Activated T-cell treated with anti-CD3 and anti-CD28 coated beads for 48 hours (primary cell): ENCODE data around the gene ISCU.
"Not testable (repeated sequence)": the region's sequence is repeated elsewhere in the genome, so short reads cannot be mapped to it uniquely, and the experiment has no call there.

ENCODE experiments used
- DNase-seq: peaks from one replicate; pipeline ENCODE4 v3.0.0-alpha.2; 2020; ENCODE audit warnings: low read depth

Gene ISCU

DNA sequence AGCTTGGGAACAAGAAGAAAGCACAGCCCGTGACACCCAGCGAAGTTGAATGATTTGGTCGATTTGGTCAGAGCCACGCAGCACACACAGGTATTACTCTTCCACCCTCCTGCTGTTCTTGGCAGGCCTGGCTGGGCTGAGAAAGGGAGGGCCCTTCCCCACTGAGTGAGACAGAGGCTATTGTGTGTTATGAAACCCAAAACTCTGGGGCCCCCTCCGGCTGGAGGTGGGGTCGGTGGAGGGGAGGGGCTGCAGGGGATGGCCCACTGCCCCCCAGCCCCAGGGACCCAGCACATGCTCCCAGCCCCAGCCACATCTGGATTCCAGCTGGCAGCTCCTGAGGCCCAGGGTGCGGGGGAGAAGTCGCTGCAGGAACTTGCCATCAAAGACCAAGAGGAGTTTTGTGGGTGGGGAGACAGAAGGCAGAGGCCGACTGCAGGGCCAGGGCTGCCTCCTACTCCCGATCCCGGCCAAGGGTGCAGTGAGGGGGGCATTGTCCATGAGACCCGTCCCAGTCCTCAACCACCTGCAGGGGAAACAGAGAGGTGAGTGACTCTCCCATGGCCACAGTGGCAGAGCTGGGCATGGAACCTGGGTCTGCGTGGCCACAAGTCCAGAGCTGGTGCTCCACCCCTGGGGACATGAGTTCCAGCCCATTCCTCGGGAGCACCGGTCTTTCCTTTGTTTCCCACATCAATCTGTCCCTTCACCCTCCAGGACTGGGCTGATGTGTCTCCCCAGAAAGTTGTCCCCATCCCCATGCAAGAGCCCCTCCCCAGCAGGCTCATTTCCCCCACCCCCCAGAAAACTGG is 26.8 kb downstream of the ISCU start:
- DNase-seq, result no peak

DNA sequence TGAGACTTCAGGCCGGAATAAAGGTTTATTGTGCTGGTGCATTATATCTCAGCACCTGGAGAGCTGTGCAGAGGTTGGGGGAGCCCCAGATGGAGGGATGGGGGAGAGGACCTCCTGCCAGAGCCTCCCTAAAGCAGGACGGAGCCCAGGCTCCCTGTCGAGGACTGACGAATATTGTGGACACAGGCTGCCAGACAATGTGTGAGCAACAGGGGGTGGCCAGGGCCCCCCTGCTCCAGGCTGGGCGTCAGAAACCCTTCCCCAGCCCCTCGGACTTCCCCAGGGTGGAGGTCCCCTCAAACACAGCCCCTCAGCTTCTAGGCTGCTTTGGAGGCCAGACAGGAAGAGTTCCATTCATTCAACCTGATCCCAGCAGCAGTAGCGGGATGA is 27.4 kb downstream of the ISCU start:
- no peak for DNase-seq

DNA sequence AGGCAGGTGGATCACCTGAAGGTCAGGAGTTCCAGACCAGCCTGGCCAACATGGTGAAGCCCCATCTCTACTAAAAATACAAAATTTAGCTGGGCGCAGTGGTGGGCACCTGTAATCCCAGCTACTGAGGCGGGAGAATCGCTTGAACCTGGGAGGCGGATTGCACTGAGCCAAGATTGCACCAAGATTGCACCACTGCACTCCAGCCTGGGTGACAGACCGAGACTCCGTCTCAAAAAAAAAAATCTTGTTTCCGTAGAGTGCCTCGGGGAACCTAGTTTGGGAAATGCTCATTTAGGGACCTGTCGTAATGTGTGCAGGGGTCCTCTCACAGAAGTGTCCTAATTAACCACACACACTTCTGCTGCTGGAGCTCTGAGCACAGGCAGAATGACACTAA is 28.1 kb downstream of the ISCU start:
- DNase-seq, result not testable (repeated sequence)

DNA sequence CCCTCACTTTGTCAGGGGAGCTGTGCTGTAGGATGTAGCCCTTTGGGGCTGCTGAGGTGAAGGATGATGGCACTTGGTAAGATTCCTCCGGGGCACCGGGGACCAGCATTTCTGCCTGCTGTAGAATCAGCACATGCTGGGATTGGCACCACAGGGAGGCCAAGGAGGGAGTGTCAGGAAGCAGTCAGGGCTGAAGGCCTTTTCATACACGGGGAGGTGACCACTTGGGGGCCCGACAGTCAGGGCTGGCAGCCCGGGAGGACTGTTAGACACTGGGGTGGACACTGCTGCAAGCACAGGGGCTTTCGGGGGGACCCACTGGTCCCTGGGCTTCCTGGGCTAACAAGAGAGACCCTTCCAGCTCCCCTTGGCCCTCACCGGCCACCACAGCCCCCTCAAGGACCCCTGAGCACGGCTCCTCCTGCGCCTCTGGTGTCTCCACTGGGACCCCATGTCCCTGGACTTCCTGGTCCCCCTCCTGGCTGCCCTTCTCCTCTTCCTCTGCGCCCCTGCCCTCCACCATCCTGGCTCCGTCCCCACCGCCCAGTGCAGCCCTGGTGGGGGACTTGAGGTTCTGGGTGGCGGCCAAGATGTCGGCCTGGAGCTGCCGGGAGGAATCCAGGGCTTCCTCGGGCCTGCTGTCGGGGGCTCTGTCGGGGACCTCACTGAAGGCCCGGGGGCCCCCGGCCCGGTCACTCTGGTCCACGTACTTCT is 29.0 kb downstream of the ISCU start:
- no peak for DNase-seq

DNA sequence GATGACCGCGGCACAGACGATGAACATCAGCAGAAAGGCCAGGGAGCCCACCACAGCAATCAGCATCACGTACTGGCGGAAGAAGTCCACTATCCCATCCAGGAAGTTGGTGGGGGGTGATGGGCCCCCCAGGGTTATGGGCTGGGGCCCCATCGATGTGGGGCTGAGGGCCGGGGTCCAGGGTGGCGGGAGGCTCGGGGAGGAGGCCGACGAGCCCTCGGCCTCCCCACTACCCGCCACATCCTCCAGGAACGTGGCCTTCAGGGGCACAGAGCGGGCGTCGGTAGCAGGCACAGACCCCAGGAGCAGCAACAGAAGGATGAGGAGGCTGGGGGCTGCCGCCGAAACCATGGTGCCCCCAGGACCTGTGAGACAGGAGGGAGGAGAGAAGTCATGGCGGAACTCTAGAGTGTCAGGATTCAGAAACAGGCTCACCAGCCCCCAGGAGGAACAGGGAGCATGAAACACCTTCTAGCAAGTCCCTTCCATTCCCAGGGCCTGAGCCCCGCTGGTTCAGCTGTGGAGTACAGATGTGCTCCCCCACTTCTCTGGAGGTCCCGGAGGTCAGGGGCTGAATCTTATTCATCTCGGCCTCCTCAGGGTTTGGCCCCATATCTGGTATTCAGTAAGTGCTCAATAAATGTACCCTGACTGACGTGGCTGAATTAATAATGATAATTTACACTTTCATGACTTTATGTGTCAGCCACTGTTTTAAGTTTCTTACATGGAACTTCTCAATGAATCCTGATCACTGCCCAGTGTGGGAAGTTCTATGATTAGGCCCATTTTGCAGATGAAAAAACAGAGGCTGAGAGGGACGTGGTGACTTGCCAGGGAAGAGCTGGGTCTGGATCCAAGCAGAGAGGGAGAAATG is 29.9 kb downstream of the ISCU start:
- DNase-seq, result no peak

DNA sequence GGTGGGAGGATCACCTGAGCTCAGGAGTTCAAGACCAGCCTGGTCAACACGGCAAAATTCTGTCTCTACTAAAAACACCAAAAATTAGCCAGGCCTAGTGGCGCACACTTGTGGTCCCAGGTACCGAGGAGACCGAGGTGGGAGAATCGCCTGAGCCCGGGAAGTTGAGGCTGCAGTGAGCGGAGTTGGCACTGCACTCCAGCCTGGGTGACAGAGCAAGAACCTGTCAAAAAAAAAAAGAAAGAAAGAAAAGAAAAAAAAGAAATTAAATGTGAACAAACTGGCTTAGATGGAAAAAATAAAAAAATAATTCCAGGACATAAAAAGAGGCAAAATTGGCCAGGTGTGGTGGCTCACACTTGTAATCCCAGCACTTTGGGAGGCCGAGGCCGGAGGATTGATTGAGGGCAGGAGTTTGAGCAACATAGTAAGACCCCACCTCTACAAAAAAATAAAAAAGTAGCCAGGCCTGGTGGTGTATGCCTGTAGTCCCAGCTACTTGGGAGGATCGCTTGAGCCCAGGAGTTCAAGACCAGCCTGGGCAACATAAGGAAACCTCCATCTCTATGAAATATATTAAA is 32.0 kb downstream of the ISCU start:
- no peak for DNase-seq

DNA sequence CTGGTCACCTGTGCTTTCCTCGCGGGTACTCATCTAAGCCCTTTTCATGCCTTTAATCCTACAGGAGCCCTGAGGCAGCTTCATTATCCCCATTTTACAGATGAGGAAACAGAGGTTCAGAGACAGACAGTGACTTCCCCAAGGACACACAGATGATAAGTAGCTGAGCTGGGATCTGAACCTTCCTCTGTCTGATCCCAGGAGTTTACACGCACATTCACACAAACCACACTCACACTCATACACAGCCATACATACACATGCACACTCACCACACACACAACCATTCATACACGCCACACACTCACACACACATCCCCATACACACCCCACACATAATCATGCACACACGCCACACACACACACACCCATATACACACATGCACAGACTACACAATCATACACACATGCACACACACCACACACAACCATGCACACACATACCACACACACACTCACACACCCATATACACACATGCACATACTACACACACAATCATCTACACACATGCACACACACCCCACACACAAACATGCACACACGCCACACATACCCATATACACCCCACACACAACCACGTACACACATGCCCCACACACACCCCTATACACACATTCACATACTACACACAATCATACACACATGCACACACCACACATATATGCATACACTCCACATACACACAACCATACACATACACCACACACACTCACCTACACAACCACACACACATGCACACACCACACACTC is 32.7 kb downstream of the ISCU start:
- no peak for DNase-seq

DNA sequence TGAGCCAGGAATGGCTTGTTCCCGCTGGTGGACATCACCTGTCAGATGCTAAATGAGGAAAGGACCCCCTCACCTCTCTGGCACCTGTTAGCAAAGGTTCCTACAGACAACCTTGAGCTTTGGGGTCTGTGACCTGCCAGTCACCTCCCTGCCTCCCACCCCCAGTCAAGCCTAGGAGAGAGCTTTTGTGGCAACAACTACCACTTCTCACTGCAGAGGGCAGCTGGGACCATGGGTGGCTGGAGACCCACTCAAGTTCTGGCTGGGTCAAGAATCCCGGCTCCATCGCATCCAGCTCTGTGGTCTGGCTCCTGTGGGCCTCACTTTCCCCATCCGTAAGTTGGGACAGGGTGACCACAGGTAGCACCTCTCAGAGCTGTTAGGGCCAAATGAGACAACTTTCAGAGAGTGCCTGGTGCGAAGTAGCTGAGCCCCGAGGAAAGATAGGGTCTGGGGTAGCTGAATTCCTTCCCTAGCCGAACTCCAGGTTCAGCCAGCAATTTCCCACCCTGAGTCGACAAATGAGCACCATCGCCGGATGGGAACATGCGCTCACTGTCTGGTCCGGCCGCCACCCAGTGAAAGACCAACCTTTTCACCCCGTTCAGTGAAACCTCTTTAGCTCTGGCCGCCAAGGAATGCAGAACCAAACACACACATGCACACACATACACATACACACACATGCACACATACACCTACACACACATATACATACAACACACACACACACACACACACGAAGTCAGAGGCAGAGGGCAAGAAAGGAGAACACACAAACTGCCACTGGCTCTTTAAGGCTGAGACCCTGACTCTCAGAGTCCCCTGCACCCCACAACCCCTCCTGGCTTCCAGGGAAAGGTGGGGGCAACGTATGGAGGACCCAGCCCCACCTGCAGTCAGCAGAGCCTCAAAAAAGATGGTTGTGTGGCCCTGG is 33.6 kb downstream of the ISCU start:
- no peak for DNase-seq

DNA sequence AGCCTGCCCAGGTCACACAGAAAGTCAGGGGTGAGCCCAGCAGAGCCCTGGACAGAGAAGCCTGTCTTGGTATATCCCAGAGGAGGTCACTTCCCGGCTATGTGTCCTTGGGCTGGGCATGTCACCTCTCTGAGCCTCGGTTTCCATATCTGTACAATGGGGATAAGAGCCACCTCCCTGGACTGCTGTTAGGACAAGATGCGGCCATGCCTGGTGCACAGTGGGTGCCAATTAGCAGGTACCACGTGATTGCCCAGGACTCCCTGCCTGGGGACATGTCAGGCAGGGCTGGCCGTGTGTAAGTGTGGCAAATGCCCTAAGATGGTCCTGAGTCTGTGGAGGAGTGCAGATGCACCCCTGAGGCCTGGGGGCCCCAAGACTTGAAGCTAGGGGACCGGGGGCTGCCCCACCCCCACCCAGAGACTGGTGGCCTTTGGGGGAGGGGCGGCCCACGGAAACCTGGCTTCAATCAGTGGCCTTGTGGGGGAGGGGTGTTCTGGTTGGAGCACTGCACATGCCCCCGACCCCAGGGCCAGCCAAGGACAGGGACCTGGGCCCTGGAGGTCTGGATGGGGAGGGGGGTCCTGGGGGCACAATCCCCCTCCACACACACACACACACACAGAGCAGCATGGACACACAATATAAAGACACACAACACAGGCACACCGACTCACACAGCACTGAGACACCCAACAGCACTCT is 34.6 kb downstream of the ISCU start:
- DNase-seq, result no peak

DNA sequence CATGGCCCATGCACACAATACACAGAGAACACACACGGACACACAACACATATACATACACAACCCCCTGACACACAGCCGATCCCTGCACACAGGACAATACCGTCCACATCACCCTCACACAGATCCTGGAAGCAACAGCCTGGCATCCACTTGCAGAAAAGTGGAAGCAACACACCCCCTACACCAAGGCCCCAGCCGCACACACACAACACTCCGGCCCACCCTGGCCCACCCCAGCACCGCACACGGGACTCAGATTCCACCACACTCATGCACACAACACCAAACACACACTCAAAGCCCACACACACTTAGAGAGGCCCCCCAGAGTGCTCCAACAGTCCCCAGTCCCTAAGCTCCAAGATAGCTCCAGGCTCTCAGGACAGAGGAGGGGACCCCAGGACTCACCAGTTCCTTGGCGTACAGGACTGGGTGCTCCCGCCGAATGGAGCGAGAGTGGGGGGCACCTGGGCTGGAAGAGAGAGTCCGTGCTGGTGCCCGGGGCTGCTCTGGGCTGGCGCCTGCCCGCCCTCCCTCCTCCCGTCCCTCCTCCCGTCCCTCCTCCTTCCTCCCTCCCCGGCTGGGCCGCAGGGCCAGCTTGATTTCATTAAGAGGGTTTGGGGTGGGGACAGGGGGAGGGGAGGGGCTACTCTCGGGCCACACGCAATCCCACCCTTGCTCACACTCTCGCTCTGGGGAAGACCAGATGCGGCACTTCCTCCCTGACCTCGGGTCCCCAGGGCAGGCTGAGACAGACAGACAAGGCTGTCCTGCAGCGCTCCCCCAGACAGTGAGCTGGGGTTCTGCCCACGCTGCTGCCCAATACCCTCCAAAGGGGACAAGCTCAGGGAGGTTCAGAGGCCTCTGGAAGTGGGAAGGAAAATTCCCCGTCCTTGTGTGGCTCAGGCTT is 35.4 kb downstream of the ISCU start, which contains the start of gene TMEM119:
Gene TMEM119, minus strand, starts transcription at position 526 of the 913 bp plus-strand sequence. CDS start 5,701 bp downstream, outside the sequence.
- no peak for DNase-seq

DNA sequence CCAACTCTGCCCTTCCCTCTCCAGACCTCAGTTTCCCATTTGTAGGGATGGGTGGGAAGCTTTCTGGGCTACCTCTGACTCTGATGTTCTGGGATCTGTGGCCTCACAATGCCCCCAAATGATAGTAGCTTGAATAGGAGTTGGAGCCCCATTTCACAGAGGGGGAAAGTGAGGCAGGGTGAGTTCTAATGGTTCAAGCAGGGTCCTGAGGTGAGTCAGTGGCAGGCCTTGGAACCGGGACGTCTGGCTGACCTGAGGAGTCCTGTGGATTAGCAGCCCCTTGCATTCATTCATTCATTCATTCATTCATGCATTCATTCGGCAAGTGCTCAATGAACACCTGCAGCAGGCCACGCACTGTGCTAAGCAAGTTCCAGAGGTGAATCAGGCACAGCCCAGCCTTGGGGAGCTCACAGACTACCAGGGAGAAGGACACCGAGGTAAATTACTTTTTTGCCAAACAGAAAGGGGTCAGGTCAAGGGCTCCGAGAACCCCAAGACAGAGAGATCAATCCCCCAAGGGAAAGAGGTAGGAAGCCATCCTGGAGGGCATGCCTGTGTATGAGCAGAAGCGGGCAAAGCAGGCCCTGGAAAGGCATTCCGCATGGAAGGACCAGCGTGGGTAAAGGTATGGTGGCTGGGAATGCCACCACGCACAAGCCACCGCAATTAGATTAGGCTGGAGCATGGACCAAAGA is 36.3 kb downstream of the ISCU start:
- no peak for DNase-seq

DNA sequence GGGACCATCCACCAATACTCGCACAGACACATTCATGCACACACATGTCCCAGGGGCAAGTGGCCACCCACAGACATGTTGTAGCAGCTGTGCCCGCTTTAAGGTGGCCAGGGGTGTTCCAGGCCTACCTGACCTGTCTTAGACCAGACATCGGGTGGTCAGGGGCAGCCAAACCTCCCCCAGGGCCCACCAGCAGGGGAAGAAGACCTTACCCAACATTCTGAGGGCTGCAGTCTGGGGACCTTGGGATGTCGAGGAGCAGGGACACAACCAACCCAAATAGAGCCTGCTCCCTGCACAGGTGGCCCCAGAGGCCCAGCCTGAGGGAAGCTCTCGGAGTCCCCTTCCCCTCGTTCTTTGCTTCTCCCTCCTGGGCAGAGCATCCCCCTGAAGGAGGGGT is 37.1 kb downstream of the ISCU start:
- no peak for DNase-seq

DNA sequence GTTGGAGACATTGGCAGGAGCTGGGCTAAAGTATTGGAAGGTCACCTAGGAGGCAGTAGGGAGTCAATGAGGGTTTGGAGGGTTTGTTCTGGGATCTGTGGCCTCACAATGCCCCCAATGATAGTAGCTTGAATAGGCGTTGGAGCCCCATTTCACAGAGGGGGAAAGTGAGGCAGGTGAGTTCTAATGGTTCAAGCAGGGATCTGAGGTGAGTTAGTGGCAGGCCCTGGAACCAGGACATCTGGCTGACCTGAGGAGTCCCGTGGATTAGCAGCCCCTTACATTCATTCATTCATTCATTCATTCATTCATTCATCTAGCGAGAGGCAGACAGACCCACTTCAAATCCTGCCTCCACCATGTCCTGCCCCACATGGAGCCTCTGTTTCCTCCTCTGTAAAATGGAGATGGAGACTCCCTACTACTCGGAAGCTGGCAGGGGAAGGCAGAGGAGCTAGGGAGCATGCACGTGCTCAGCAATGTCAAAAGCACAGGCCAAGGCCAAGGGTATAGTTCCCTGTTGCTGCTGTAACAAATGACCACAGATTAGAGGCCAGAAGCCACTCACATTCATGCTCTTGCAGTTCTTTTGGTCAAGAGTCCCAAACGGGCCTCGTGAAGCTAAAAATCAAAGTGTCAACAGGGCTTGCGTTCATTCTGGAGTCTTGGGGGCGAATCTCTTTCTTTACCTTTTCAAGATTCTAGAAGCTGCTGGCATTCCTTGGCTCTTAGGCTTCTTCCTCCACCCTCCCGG is 37.7 kb downstream of the ISCU start:
- no peak for DNase-seq

DNA sequence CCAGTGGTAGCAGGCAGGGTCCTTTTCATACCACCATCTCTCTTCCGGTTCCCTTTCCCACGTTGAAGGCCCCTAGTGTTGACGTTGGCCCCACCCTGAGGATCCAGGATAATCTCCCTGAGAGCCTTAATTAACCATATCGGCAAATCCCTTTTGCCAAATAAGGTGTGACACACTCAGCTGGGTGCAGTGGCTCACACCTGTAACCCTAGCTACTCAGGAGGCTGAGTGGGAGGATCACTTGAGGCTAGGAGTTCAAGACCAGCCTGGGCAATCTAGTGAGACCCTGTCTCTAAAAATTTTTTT is 38.3 kb downstream of the ISCU start:
- DNase-seq, result no peak

DNA sequence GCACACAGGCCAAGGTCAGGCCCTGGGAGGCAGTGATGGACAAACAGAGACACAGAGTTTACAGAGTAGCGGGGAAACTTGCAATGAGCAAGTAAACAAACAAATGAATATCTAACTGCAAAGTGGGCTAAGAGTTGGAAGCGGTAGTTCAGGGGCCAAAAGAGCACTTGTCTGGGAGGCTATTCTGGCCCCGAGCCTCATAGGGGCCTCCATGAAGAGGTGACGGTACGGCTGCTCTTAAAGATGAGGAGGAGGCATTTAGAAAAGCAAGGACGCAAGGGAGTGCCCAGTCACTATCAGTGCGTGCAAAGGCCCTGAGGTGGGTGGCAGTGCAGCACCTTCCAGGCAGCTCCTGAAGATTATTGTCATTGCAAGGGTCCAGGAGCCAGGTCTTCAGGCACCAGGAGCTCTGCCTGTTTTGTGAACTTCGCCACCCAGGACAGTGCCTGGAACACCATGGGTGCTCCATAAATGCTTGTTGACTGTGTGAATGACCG is 39.9 kb downstream of the ISCU start:
- DNase-seq, result no peak

DNA sequence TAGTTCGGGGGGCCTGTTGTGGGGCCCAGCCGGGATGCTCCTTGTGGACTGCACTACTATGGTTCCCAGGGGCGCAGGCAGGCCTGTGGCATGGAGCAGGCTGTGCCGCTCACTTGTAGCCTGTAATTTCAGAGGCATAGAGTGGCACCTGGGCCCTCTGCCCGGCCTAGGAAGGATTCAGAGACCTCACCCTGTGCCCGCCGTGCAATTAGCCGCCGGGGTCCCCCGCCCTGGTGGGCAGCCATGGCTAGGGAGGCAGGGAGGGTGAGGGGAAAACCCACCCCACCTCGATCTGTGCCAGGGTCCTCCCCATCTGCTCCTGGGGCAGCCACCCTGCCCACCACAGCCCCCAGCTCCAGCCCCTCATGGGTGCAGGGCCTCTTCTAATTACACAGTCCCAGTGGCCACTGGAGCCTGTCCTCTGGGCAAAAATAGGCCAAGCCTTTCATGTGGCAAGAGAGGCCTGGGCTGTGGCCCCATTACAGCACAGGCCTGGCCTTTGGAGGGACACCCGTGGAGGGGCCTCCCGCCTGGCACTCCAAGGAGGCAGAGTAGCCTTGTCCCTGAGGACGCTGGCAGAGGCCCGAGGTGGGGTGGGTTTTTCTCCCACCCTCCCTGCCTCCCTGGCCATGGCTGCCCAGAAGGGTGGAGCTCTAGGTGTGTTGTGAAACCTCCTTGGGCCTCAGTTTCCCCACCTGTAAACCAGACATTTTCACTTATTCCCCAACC is 40.7 kb downstream of the ISCU start:
- no peak for DNase-seq
